SHP77 (cell line): ENCODE results near the gene CSNK1A1.
"Not testable (repeated sequence)": the region's sequence is repeated elsewhere in the genome, so short reads cannot be mapped to it uniquely, and the experiment has no call there.

ENCODE experiments used
- DNase-seq, 2 experiments: peaks; one replicate each; lab custom pipeline; 2025; lab: John Stamatoyannopoulos, UW

Gene CSNK1A1

GRCh38 chr5:149490599-149491485 is 60.4 kb downstream of the CSNK1A1 start:
- DNase-seq: no peak

GRCh38 chr5:149489605-149490037 is 61.6 kb downstream of the CSNK1A1 start:
- DNase-seq: no peak

GRCh38 chr5:149488645-149489306 is 62.5 kb downstream of the CSNK1A1 start:
- DNase-seq: no peak

GRCh38 chr5:149487672-149488071 is 63.6 kb downstream of the CSNK1A1 start:
- no peak for DNase-seq

- DNase-seq: no peak
Observed at GRCh38 chr5:149486726-149487635, 64.3 kb downstream of the CSNK1A1 start.

- DNase-seq: no peak
Observed at GRCh38 chr5:149485655-149486615, 65.3 kb downstream of the CSNK1A1 start.

GRCh38 chr5:149481485-149481884 is 69.8 kb downstream of the CSNK1A1 start:
- no peak for DNase-seq

GRCh38 chr5:149478761-149479160 is 72.5 kb downstream of the CSNK1A1 start:
- no peak for DNase-seq

- no peak for DNase-seq
Observed at GRCh38 chr5:149475777-149476176, 75.5 kb downstream of the CSNK1A1 start.

- no peak for DNase-seq
Observed at GRCh38 chr5:149474198-149474597, 77.0 kb downstream of the CSNK1A1 start.

GRCh38 chr5:149473441-149473840 is 77.8 kb downstream of the CSNK1A1 start:
- no peak for DNase-seq

GRCh38 chr5:149472399-149472798 is 78.8 kb downstream of the CSNK1A1 start:
- DNase-seq: no peak

GRCh38 chr5:149471406-149472183 is 79.6 kb downstream of the CSNK1A1 start:
- no peak for DNase-seq

- no peak for DNase-seq
Observed at GRCh38 chr5:149470942-149471341, 80.3 kb downstream of the CSNK1A1 start.

- no peak for DNase-seq
Observed at GRCh38 chr5:149466457-149466972, 84.7 kb downstream of the CSNK1A1 start.

GRCh38 chr5:149464796-149465489 is 86.3 kb downstream of the CSNK1A1 start:
- no peak for DNase-seq

- not testable (repeated sequence) for DNase-seq
Observed at GRCh38 chr5:149461907-149462306, 89.3 kb downstream of the CSNK1A1 start.

- no peak for DNase-seq
Observed at GRCh38 chr5:149459891-149460290, 91.3 kb downstream of the CSNK1A1 start.

- no peak for DNase-seq
Observed at GRCh38 chr5:149457393-149457763, 93.9 kb downstream of the CSNK1A1 start.
